AG09319 (cell line): ENCODE data around the gene FMN1.
A peak's percentile ranks its signal among the peaks of the same experiment; 100 is the strongest.

Experiments used
- DNase-seq: peaks from one replicate; pipeline ENCODE4 v3.0.0-alpha.2; 2010; ENCODE audit warnings: low read depth; ENCODE audit errors: extremely low read depth
- TF ChIP-seq, protein P1 (sequence below): IDR thresholded peaks from 2 replicates; pipeline ENCODE4 v1.5.1; 2011; ENCODE audit warnings: low read depth, mild to moderate bottlenecking, inconsistent platforms, low read length, moderate library complexity

The FMN1 gene

DNA sequence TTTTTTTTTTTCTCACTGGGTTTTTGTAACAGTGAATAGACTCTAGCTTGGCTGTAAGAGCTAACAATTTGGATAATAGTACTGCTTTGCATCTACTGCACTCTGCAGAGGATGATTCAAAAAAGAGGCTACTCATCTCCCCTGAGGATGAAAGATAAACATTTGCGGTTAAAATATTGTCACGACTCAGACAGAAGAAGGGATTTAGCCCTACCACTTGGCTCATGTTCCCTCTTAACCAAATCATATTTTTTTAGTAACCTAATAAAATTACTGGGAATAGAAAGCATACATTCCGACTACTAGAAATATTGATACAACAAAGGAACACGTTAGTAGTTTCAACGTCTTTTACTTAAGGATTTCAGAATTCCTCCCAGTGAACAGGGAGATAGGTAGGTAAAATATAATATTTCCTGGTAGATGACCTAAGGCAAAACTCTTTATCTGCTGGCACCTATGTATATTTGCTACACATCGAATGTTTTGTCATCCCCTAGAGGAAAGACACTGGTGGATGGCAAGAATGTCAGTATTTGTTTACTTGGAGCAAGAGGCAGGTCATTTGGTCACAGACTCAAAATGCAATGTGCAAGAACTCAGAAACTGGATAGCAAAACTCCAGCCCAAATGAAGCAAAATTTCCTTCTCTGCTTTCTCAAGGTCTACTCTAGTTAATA is 365.9 kb downstream of the FMN1 start:
- TF ChIP-seq, protein P1, sequence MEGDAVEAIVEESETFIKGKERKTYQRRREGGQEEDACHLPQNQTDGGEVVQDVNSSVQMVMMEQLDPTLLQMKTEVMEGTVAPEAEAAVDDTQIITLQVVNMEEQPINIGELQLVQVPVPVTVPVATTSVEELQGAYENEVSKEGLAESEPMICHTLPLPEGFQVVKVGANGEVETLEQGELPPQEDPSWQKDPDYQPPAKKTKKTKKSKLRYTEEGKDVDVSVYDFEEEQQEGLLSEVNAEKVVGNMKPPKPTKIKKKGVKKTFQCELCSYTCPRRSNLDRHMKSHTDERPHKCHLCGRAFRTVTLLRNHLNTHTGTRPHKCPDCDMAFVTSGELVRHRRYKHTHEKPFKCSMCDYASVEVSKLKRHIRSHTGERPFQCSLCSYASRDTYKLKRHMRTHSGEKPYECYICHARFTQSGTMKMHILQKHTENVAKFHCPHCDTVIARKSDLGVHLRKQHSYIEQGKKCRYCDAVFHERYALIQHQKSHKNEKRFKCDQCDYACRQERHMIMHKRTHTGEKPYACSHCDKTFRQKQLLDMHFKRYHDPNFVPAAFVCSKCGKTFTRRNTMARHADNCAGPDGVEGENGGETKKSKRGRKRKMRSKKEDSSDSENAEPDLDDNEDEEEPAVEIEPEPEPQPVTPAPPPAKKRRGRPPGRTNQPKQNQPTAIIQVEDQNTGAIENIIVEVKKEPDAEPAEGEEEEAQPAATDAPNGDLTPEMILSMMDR = no peak
- DNase-seq = peak; percentile 73

DNA sequence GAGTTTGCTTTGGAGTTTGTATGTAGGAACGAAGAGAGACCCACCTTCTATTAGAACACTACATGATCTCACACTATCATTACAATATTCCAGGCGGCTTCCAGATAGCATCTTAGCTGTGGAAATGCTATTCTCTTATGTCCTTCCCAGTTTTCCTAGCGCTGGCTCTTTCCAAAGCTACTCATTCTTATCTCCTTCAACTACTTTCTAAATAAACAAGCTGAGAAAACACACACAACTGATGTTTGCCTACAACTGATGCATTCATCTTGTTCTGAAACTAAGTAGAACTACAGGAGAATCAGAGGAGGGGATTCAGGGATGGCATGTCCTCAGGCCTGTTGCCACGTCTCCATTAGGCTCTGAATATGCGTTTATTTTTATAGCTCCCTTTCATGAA is 367.8 kb downstream of the FMN1 start:
- no peak for DNase-seq
- TF ChIP-seq, protein P1 = no peak

DNA sequence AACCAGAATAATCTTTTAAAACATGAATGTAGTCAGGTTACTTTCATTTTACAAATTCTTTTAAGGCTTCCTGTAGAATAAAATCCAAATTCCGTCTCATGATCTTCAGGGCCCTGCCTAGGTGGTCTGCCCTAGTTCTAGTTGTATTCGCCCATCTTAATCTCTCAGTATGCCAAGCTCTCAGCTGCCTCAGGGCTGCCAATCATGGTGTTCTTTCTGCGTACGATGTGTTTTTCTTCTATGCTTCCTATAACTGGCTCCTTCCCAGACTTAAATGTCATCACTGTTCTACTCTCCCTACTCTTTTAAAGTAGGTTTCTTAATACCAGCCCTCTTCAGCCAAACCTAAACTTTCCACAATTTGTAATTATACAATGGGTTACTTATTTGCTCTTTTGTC is 369.3 kb downstream of the FMN1 start:
- no peak for DNase-seq
- TF ChIP-seq, protein P1 = no peak

DNA sequence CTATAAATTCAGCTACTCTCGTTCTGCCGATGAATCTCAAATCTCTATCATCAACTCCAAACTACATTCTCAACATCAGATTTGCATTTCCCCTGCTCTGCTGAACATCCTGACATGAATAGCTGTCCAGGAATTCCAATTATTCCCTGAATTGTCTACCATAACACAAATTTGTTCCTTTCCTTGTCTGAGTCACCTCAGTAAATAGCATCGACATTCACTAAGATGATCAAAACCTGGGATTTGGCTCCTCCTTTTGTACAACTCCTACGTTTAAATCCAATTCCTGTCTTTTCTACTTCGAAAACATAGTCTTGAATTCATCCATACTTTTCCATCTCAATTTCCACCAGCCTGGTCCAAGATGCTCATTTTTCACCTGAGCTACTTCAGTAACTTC is 369.7 kb downstream of the FMN1 start:
- TF ChIP-seq, protein P1 = no peak
- no peak for DNase-seq

DNA sequence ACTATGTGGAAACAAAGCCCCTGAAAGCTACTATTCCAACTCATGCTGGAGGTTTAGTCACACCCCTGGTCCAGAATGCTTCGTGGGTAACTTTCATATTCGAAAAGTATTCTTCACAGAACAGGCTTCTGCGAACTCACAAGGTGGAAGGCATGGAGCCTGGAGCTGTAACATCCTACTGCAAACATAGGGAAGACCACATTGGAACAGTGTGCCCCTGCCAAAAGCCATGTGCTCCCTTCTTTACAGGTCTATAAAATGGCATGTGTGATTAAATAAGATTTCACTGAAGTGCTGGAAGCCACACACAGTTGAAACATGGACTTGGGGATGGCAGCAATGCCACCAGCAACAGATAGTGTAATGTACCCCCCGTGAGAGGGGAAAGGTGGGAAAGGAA is 370.8 kb downstream of the FMN1 start:
- TF ChIP-seq, protein P1 = no peak
- no peak for DNase-seq

DNA sequence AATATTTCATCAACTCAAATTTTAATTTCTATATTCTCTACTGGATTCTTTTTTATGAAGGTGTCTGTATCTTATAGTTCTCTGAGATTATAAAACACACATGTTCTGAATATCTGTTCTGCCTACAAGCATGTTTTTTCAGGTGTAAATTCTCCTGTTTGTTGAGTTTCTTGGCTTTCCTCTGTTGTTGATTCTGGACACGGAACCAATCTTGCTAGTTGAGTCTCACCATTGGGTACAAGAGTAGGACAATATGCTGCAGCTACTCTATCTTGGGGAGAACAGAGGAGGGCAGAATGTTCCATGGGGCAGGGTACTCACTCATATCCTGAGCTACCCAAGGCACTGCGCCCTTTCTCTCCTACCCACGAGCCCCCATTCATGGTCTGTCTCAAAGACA is 371.8 kb downstream of the FMN1 start:
- no peak for DNase-seq
- TF ChIP-seq, protein P1 = no peak

DNA sequence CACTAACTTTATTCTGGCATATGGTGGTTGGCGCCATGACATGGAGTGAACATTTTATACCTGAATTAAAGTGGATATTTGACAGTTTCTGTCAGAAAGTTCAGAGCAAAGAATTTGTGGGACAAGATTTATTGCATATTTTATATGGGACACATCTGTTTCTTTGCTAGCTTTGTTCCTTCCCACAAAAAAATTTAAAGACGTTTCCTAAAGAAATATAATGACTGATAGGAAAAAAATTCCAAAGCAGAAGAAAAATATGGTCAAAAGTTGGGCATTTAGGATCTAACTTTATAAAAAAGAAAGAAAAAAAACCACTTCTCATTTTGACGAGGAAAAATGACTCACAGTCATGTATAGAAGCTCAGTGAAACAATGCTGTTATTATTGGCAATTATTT is 375.1 kb downstream of the FMN1 start:
- TF ChIP-seq, protein P1 = no peak
- DNase-seq = no peak
